K562 (cell line): ENCODE results near the gene TFEB. TPM values are rescaled to one million over a fixed set of nuclear protein-coding genes. Genes with fewer than 3 reads are reported as not detected.

Source experiments
- CEBPB ChIP-seq: fragments of 450-650 bp; IDR thresholded peaks from 2 replicates; pipeline ENCODE4 v1.6.1; 2016; ENCODE audit warnings: missing genetic modification characterization, missing compliant biosample characterization
- CEBPG ChIP-seq, 3 experiments: fragments of 200-800 bp in 1 of 3; sonication (Bioruptor generic) in 1 of 3; sonication (generic) in 1 of 3; formaldehyde crosslinking in 1 of 3; IDR thresholded peaks in 2 of 3; conservative IDR thresholded peaks in 1 of 3; 2 replicates each; pipeline versions ENCODE4 v1.6.1 to v1.8.0; 2016 to 2022; ENCODE audit warnings: missing compliant biosample characterization in 2 of 3, missing genetic modification characterization in 2 of 3, mild to moderate bottlenecking in 1 of 3, missing genetic modification reagents in 1 of 3
- CREM ChIP-seq: IDR thresholded peaks from 2 replicates; pipeline ENCODE4 v1.6.1; 2014; ENCODE audit warnings: antibody characterized with exemption, low read depth
- DPF2 ChIP-seq: fragments of 450-650 bp; IDR thresholded peaks from 2 replicates; pipeline ENCODE4 v1.6.1; 2016
- PHTF2 ChIP-seq: fragments of 250-450 bp; sonication (Bioruptor Pico); IDR thresholded peaks from 2 replicates; pipeline ENCODE4 v1.5.0; 2021; ENCODE audit warnings: mild to moderate bottlenecking
- PRPF4 ChIP-seq: fragments of 200-400 bp; formaldehyde crosslinking; IDR thresholded peaks from one replicate; pipeline ENCODE4 v1.6.1; 2017; ENCODE audit warnings: low read length, low read depth, mild to moderate bottlenecking; ENCODE audit not compliant: insufficient read depth, poor library complexity, severe bottlenecking
- SP1 ChIP-seq: sonication (generic); formaldehyde crosslinking; IDR thresholded peaks from 2 replicates; pipeline ENCODE4 v1.8.1; 2022; ENCODE audit warnings: mild to moderate bottlenecking, missing genetic modification reagents
- STAT5A ChIP-seq: IDR thresholded peaks from 2 replicates; pipeline ENCODE4 v1.6.1; 2012; ENCODE audit warnings: low read length, inconsistent platforms, borderline replicate concordance
- TCF3 ChIP-seq: sonication (generic); formaldehyde crosslinking; IDR thresholded peaks from 2 replicates; pipeline ENCODE4 v1.4.0; 2020; ENCODE audit warnings: mild to moderate bottlenecking, missing genetic modification reagents
- ZBTB1 ChIP-seq: sonication (generic); formaldehyde crosslinking; IDR thresholded peaks from 2 replicates; pipeline ENCODE4 v1.8.1; 2023; ENCODE audit warnings: missing genetic modification reagents, low read depth, mild to moderate bottlenecking, borderline replicate concordance
- polyA plus RNA-seq, 8 experiments: library from polyadenylated mRNA; depleted of rRNA in 4 of 8; stranded (reverse) in 5 of 8; unstranded in 3 of 8; fragments of >200 nt; fragmentation: Nextera tagmentation in 2 of 8; fragmentation: Illumina TruSeq in 1 of 8; extraction: Ambion mirVana in 2 of 8; extraction: Trizol in 1 of 8; gene quantifications; 2 replicates each; pipeline versions ENCODE4 v1.2.1 to v1.2.3, GENCODE V29; 2011 to 2014; ENCODE audit warnings: inconsistent platforms in 1 of 8, missing spikeins in 1 of 8
- total RNA-seq, 7 experiments: library from RNA; depleted of rRNA in 6 of 7; stranded (reverse); fragments of >200 nt in 6 of 7; fragmentation: Illumina TruSeq in 2 of 7; extraction: Trizol in 2 of 7; gene quantifications; 2 replicates each; pipeline versions ENCODE4 v1.2.1 to v1.2.3, GENCODE V29; 2011 to 2021; ENCODE audit warnings: low replicate concordance in 1 of 7
- TF ChIP-seq, protein P1 (sequence below): fragments of 450-650 bp; IDR thresholded peaks from 2 replicates; pipeline ENCODE4 v1.6.1; 2016; ENCODE audit warnings: low read depth
- TF ChIP-seq, protein P2 (sequence below): IDR thresholded peaks from 2 replicates; pipeline ENCODE4 v1.6.1; 2011; ENCODE audit warnings: borderline replicate concordance, low read depth, mild to moderate bottlenecking, moderate library complexity, low read length; ENCODE audit not compliant: insufficient read depth, poor library complexity, severe bottlenecking
- TF ChIP-seq, protein P3 (sequence below), 2 experiments: fragments of 450-650 bp in 1 of 2; IDR thresholded peaks; 2 replicates each; pipeline ENCODE4 v1.6.1; 2011 to 2017; ENCODE audit warnings: low read depth in 2 of 2, antibody characterized with exemption in 1 of 2, borderline replicate concordance in 1 of 2, low read length in 1 of 2, mild to moderate bottlenecking in 1 of 2, mixed read lengths in 1 of 2; ENCODE audit not compliant: control insufficient read depth in 1 of 2

TFEB gene
- total and polyA plus RNA-seq, 9 of the 15 experiments (the other 6 are each of a cell fraction or from before 2014, with no cell fraction given), result 0.04 to 4.7 (median 2.0) TPM

DNA sequence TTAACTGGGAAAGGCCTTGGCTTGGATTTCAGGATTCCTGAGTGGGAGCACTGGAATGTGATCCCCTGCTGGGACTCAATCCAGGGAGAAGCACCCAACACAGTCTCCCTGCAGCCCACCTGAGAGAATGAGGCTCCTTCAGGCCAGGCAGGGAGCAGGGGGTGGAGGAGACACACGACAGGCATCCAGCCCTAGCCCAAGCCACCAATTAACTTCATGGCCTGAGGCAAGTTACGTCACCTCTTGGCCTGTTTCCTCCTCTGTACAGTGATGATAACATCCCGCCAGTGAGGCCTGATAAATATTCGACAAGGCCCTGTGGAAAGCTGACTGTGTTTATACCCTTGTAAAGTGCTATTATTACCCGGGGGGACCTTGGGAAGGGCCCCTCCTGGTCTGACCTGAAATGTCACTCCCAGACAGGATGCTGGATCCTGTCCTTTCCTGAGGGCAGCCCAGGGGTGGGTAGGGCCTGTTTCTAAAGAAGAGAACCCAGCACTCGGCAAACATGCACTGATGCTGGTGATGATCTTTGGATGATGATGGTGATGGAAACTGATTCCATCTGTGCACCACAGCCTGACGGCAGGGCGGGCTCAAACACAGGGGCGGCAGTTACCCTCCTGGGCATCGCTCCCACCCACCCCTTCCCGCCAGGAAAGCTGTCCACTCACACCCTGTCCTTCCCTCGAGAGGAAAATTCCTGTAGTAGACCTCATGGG, 31.9 kb upstream of the TFEB start (continued):
- TF ChIP-seq ZBTB1 (CRISPR knock-in tag), result no peak
- TF ChIP-seq TCF3, result peak; percentile 67
- 0 out of 2 replicates have a peak, but pooled peaks have one; percentile 50 for TF ChIP-seq SP1 (CRISPR knock-in tag)
- TF ChIP-seq STAT5A, result no peak
- TF ChIP-seq DPF2, result peak; percentile 68
- TF ChIP-seq, protein P1, sequence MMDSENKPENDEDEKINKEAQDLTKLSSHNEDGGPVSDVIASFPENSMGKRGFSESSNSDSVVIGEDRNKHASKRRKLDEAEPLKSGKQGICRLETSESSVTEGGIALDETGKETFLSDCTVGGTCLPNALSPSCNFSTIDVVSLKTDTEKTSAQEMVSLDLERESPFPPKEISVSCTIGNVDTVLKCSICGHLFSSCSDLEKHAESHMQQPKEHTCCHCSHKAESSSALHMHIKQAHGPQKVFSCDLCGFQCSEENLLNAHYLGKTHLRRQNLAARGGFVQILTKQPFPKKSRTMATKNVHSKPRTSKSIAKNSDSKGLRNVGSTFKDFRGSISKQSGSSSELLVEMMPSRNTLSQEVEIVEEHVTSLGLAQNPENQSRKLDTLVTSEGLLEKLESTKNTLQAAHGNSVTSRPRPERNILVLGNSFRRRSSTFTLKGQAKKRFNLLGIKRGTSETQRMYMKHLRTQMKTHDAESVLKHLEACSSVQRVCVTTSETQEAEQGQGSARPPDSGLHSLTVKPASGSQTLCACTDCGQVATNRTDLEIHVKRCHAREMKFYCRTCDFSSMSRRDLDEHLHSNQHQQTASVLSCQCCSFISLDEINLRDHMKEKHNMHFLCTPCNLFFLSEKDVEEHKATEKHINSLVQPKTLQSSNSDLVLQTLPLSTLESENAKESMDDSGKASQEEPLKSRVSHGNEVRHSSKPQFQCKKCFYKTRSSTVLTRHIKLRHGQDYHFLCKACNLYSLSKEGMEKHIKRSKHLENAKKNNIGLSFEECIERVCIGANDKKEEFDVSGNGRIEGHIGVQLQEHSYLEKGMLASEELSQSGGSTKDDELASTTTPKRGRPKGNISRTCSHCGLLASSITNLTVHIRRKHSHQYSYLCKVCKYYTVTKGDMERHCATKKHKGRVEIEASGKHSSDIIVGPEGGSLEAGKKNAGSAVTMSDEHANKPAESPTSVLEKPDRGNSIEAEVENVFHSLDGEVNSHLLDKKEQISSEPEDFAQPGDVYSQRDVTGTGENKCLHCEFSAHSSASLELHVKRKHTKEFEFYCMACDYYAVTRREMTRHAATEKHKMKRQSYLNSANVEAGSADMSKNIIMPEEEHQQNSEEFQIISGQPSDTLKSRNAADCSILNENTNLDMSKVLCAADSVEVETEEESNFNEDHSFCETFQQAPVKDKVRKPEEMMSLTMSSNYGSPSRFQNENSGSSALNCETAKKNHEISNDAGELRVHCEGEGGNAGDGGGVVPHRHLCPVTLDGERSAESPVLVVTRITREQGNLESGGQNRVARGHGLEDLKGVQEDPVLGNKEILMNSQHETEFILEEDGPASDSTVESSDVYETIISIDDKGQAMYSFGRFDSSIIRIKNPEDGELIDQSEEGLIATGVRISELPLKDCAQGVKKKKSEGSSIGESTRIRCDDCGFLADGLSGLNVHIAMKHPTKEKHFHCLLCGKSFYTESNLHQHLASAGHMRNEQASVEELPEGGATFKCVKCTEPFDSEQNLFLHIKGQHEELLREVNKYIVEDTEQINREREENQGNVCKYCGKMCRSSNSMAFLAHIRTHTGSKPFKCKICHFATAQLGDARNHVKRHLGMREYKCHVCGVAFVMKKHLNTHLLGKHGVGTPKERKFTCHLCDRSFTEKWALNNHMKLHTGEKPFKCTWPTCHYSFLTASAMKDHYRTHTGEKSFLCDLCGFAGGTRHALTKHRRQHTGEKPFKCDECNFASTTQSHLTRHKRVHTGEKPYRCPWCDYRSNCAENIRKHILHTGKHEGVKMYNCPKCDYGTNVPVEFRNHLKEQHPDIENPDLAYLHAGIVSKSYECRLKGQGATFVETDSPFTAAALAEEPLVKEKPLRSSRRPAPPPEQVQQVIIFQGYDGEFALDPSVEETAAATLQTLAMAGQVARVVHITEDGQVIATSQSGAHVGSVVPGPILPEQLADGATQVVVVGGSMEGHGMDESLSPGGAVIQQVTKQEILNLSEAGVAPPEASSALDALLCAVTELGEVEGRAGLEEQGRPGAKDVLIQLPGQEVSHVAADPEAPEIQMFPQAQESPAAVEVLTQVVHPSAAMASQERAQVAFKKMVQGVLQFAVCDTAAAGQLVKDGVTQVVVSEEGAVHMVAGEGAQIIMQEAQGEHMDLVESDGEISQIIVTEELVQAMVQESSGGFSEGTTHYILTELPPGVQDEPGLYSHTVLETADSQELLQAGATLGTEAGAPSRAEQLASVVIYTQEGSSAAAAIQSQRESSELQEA, result no peak
- no peak for TF ChIP-seq PHTF2
- TF ChIP-seq, protein P2, sequence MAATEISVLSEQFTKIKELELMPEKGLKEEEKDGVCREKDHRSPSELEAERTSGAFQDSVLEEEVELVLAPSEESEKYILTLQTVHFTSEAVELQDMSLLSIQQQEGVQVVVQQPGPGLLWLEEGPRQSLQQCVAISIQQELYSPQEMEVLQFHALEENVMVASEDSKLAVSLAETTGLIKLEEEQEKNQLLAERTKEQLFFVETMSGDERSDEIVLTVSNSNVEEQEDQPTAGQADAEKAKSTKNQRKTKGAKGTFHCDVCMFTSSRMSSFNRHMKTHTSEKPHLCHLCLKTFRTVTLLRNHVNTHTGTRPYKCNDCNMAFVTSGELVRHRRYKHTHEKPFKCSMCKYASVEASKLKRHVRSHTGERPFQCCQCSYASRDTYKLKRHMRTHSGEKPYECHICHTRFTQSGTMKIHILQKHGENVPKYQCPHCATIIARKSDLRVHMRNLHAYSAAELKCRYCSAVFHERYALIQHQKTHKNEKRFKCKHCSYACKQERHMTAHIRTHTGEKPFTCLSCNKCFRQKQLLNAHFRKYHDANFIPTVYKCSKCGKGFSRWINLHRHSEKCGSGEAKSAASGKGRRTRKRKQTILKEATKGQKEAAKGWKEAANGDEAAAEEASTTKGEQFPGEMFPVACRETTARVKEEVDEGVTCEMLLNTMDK, result no peak
- TF ChIP-seq, protein P3, sequence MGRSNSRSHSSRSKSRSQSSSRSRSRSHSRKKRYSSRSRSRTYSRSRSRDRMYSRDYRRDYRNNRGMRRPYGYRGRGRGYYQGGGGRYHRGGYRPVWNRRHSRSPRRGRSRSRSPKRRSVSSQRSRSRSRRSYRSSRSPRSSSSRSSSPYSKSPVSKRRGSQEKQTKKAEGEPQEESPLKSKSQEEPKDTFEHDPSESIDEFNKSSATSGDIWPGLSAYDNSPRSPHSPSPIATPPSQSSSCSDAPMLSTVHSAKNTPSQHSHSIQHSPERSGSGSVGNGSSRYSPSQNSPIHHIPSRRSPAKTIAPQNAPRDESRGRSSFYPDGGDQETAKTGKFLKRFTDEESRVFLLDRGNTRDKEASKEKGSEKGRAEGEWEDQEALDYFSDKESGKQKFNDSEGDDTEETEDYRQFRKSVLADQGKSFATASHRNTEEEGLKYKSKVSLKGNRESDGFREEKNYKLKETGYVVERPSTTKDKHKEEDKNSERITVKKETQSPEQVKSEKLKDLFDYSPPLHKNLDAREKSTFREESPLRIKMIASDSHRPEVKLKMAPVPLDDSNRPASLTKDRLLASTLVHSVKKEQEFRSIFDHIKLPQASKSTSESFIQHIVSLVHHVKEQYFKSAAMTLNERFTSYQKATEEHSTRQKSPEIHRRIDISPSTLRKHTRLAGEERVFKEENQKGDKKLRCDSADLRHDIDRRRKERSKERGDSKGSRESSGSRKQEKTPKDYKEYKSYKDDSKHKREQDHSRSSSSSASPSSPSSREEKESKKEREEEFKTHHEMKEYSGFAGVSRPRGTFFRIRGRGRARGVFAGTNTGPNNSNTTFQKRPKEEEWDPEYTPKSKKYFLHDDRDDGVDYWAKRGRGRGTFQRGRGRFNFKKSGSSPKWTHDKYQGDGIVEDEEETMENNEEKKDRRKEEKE (IDR thresholded peaks at IDR 0.05; ENCODE audit: borderline replicate concordance in 1 of 2, control insufficient read depth in 1 of 2, low read depth in 2 of 2, low read length in 1 of 2), result no peak
- peak; percentile 88 for TF ChIP-seq CREM
- peak; percentile 80 for TF ChIP-seq CEBPB (tag)
- TF ChIP-seq CEBPG (CRISPR knock-in tag; IDR thresholded peaks at IDR 0.05), result peak; percentile 82
- TF ChIP-seq CEBPG (tag; conservative IDR thresholded peaks at IDR 0.05 in 1 of 2, IDR thresholded peaks at IDR 0.05 in 1 of 2), result peak; percentile 81 to 87
- TF ChIP-seq PRPF4, result no peak
